H1 (cell line): ENCODE measurements around the gene KLK7. TPM values are rescaled to one million over a fixed set of nuclear protein-coding genes. Genes with fewer than 3 reads are reported as not detected.

Experiments
- ATF3 ChIP-seq: IDR thresholded peaks from 2 replicates; pipeline ENCODE4 v1.6.1; 2011; ENCODE audit warnings: low read depth, mild to moderate bottlenecking, low read length; ENCODE audit not compliant: insufficient read depth
- CHD7 ChIP-seq: fragments of 300-600 bp; sonication (generic); IDR thresholded peaks from 2 replicates; pipeline ENCODE4 v1.7.1; 2012; ENCODE audit warnings: low read length, moderate library complexity, mild to moderate bottlenecking, inconsistent platforms; ENCODE audit not compliant: insufficient replicate concordance
- GABPA ChIP-seq: IDR thresholded peaks from 2 replicates; pipeline ENCODE4 v1.6.1; 2011; ENCODE audit warnings: mild to moderate bottlenecking, low read length, moderate library complexity, borderline replicate concordance; ENCODE audit not compliant: insufficient read depth
- polyA plus RNA-seq, 7 experiments: library from polyadenylated mRNA; depleted of rRNA in 3 of 7; stranded (reverse) in 5 of 7; unstranded in 2 of 7; fragments of >200 nt in 5 of 7; fragments of 200-250 nt in 2 of 7; gene quantifications; 1 replicate in 5 of 7; 2 replicates in 1 of 7; 4 replicates in 1 of 7; pipeline versions ENCODE4 v1.2.1 to v1.2.3, GENCODE V29; 2011 to 2013; ENCODE audit warnings: missing spikeins in 2 of 7, mixed read lengths in 2 of 7
- total RNA-seq: library from RNA; stranded (reverse); fragmentation: NEBNext Ultra II Directional; extraction: Animal tissue kit (Norgen Biotek cat#: 25700); gene quantifications from 2 replicates; pipeline ENCODE4 v1.2.1, GENCODE V29; 2021

KLK7 gene
- total and polyA plus RNA-seq, 2 of the 8 experiments (the other 6 are each of a cell fraction or from before 2014, with no cell fraction given) = 0.73 to 1.4 TPM

- TF ChIP-seq CHD7 (no peak), GABPA (no peak), ATF3 (no peak)
These were observed 35.2 kb upstream of the KLK7 start (continued) for GRCh38 chr19:51018745-51019543.
